Coronary artery (tissue), 2 donors: ENCODE data around the gene ATP8A1.

Experiments
- DNase-seq: peaks from one replicate; pipeline ENCODE4 v3.0.0-alpha.2; 2017; ENCODE audit warnings: low spot score
- H3K27ac ChIP-seq, 2 donors: fragments of 200-600 bp; sonication (generic); one replicate each; pipeline ENCODE4 v1.5.1; 2016 to 2019
- H3K4me3 ChIP-seq: fragments of 200-600 bp; sonication (generic); 2 replicates; pipeline ENCODE4 v1.5.1; 2016; ENCODE audit warnings: mild to moderate bottlenecking, moderate library complexity
- TF ChIP-seq, protein P1 (sequence below): fragments of 200-600 bp; sonication (generic); IDR thresholded peaks from one replicate; pipeline ENCODE4 v1.5.1; 2019; ENCODE audit warnings: antibody characterized with exemption

Gene ATP8A1

DNA sequence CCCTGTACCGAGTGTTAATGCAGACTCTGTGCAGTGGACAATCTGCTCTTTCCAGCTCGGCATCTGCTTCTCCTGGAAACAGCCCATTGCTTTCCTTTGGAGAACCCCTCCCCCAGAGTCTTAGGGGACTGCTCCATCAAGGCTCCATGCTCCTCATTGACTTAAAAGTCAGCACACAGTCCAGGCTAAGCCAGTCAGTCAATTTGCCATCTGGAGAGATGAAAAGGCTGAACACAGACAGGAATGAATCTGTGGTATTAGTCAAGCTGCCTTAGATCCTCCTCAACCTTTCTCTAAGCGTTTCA is 20.3 kb downstream of the ATP8A1 start:
- no peak overlapping the region for H3K4me3 ChIP-seq
- H3K27ac ChIP-seq: no peak overlapping the region
- TF ChIP-seq, protein P1, sequence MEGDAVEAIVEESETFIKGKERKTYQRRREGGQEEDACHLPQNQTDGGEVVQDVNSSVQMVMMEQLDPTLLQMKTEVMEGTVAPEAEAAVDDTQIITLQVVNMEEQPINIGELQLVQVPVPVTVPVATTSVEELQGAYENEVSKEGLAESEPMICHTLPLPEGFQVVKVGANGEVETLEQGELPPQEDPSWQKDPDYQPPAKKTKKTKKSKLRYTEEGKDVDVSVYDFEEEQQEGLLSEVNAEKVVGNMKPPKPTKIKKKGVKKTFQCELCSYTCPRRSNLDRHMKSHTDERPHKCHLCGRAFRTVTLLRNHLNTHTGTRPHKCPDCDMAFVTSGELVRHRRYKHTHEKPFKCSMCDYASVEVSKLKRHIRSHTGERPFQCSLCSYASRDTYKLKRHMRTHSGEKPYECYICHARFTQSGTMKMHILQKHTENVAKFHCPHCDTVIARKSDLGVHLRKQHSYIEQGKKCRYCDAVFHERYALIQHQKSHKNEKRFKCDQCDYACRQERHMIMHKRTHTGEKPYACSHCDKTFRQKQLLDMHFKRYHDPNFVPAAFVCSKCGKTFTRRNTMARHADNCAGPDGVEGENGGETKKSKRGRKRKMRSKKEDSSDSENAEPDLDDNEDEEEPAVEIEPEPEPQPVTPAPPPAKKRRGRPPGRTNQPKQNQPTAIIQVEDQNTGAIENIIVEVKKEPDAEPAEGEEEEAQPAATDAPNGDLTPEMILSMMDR: no peak
- no peak for DNase-seq

DNA sequence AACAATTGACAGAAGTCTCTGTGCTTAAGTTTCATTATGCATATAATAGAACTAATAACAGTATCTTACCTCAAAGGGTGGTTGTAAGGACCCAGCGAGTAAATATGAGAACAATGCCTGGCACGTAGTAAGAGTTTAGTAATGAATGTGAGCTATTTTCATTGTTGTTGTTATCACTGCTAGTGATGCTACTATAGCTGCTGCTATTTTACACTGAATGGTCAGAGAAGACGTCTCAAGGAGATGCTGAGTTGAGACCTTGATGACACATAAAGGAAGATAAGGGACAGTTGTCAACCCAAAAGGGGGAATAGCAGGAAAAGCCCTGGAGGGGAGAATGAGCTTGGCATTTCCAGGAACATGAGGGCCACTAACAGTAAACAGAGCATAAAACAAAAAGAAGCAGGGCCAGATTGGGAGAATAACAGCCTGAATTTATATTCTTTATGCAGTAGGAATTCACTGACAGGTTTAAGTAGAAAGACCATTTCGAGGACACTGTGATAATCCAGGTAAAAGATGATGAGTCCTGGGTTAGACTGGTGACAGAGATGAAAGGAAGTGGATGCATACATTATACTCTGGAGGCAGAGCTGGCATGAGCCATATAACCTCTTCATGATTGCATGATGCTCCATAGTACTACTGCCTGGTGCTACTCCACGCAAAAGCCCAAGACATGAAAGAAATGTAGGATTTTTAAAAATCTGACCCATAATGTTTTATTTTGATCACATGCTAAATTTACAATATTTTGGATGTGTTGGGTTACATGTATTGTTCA is 23.1 kb downstream of the ATP8A1 start:
- no peak overlapping the region for H3K4me3 ChIP-seq
- TF ChIP-seq, protein P1: no peak
- DNase-seq: no peak
- H3K27ac ChIP-seq: no peak overlapping the region

DNA sequence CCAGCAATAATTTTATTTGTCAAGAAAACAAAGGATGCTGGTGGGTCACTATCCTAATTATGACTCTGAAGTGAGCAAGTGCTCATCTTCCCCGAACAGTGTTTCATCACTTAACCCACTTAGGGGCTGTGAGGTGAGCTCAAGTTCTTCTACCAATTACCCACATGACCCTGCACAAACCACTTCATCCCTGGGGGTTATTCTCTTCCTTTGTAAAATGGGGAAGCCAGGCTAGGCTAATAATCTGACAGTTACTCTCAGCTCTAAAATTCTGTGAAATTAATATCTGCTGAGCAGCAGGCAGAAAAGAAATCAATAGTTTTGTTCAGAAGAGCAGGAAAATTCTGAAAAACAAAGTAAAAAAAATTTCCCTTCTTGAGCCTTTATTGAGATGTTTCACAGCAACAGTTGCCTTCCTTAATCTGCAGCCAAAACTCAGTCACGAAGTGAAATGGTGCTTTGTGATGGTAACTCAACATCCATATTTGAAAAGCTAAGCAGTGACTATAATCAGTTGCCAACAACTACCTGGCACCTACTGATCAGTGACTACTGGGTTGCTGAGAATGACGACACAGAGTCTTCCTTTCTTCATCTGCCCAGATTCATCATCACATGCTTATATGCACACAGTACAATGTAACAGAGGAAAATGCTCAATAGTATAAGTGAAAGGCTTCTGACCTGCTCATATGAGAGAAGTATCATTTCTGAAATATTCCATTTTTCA is 24.1 kb downstream of the ATP8A1 start:
- DNase-seq: no peak
- H3K4me3 ChIP-seq: no peak overlapping the region
- TF ChIP-seq, protein P1: no peak
- no peak overlapping the region for H3K27ac ChIP-seq

DNA sequence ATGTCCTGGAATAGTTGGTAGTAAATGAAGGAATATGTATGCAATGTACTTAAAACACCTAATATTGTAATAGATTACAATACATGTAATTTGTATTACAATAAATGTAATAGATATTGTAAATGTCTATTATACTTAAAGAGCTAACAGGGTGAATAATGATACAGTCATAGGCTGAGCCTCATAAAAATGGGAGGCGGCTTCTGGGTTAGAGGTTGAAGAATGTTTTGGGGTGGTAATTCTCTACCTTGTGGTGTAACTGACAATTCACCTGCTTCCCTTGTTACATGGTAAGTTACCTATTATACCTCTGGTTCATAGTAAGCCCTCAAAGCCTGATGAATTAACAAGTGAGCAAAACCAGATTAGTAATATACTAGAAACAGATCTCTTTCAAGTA is 26.0 kb downstream of the ATP8A1 start:
- H3K4me3 ChIP-seq: no peak overlapping the region
- no peak overlapping the region for H3K27ac ChIP-seq
- TF ChIP-seq, protein P1: no peak
- DNase-seq: no peak

DNA sequence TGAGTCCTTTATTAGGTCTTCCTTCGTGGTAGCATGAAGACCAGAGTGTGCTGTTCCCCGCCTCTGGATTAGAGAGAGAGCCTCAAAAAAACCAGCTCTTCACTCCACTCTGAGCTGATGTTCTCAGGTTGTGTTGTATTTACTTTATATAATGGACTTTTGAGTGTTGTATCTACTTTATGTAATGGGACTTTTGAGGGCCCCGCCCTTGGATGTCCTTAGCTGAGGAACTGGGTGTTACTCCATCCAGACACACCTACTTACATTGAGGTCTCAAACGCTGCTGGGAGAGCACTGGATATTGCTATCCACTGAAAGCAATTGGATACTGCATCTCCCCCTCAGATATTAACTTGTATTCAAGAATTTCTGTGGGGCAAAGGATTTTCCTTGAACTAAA is 28.2 kb downstream of the ATP8A1 start:
- Histone ChIP-seq H3K4me3 (no peak overlapping the region), H3K27ac (no peak overlapping the region)
- TF ChIP-seq, protein P1: no peak
- no peak for DNase-seq

DNA sequence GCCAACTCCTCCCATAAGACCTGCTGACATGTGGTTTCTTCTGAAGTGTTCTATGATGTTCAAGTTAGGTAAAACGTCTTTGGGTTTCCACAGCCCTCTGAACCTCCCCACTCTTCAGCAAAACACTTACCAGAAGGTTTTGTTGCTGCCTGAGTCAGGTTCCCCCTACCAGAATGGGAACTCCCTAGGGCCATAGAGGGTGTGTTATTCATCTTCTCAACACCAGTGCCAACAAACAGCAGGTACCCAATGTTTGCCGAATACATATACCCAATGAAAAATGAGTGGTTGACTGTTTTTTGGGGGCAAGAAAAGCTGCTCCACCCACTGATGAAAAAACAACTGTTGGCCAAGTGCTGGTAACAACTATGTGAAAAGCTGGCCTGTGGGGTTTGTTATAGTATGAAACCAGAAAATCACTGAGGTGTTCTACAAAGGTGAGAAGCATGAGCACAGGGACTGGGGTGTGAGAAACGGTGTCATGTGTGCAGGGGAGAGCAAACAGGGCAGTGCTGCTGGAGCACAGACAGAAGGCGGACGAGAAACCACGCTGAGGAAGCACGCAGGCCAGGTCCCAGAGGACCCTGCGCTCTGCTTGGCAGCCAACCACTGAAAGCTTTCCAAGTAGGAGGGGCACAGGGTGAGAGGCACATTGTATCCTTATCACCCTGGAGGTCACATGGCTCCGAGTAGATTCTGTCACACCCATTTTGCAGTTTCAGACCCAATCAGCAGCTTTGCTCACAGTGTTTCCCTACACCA is 28.8 kb downstream of the ATP8A1 start:
- peak overlapping the region in 1 of 2 donors; percentile 3 for H3K27ac ChIP-seq
- no peak overlapping the region for H3K4me3 ChIP-seq
- TF ChIP-seq, protein P1: no peak
- DNase-seq: peak; percentile 79
